Measurements from ENCODE around the gene CD81.
"Not testable (repeated sequence)": the region's sequence is repeated elsewhere in the genome, so short reads cannot be mapped to it uniquely, and the experiment has no call there.

CD81 gene
- total RNA-seq, result 113 to 124 reads per million in 2 experiments

GRCh38 chr11:2376751-2377451 is at the start of gene CD81:
Gene CD81, plus strand, starts transcription at chr11:2377310. Its CDS starts 240 bp downstream, at chr11:2377550.
- peak; percentile 58 for DNase-seq (ENCODE audit: low read depth)

GRCh38 chr11:2328021-2328420 is 49.1 kb upstream of the CD81 start:
- DNase-seq (ENCODE audit: low read depth), result no peak

- DNase-seq (ENCODE audit: low read depth), result no peak
Observed at GRCh38 chr11:2328656-2329354, 48.3 kb upstream of the CD81 start.

GRCh38 chr11:2329551-2329950 is 47.6 kb upstream of the CD81 start:
- DNase-seq (ENCODE audit: low read depth), result no peak

- DNase-seq (ENCODE audit: low read depth), result no peak
Observed at GRCh38 chr11:2330696-2331095, 46.4 kb upstream of the CD81 start.

GRCh38 chr11:2331404-2331803 is 45.7 kb upstream of the CD81 start:
- DNase-seq (ENCODE audit: low read depth), result no peak

- DNase-seq (ENCODE audit: low read depth), result not testable (repeated sequence)
Observed at GRCh38 chr11:2332569-2332968, 44.5 kb upstream of the CD81 start.

- DNase-seq (ENCODE audit: low read depth), result not testable (repeated sequence)
Observed at GRCh38 chr11:2333486-2334205, 43.5 kb upstream of the CD81 start.

GRCh38 chr11:2335286-2335685 is 41.8 kb upstream of the CD81 start:
- DNase-seq (ENCODE audit: low read depth), result not testable (repeated sequence)

GRCh38 chr11:2338760-2339159 is 38.4 kb upstream of the CD81 start:
- DNase-seq (ENCODE audit: low read depth), result not testable (repeated sequence)

- no peak for DNase-seq (ENCODE audit: low read depth)
Observed at GRCh38 chr11:2342557-2342956, 34.6 kb upstream of the CD81 start.

- no peak for DNase-seq (ENCODE audit: low read depth)
Observed at GRCh38 chr11:2342981-2343380, 34.1 kb upstream of the CD81 start.

- DNase-seq (ENCODE audit: low read depth), result no peak
Observed at GRCh38 chr11:2343502-2343901, 33.6 kb upstream of the CD81 start.

- no peak for DNase-seq (ENCODE audit: low read depth)
Observed at GRCh38 chr11:2345050-2345449, 32.1 kb upstream of the CD81 start.

GRCh38 chr11:2346014-2346413 is 31.1 kb upstream of the CD81 start:
- DNase-seq (ENCODE audit: low read depth), result no peak

- DNase-seq (ENCODE audit: low read depth), result no peak
Observed at GRCh38 chr11:2346586-2347307, 30.4 kb upstream of the CD81 start.

GRCh38 chr11:2347308-2347830 is 29.7 kb upstream of the CD81 start:
- DNase-seq (ENCODE audit: low read depth), result no peak

- no peak for DNase-seq (ENCODE audit: low read depth)
Observed at GRCh38 chr11:2348986-2349385, 28.1 kb upstream of the CD81 start.

- no peak for DNase-seq (ENCODE audit: low read depth)
Observed at GRCh38 chr11:2351701-2352100, 25.4 kb upstream of the CD81 start.

- no peak for DNase-seq (ENCODE audit: low read depth)
Observed at GRCh38 chr11:2352420-2352819, 24.7 kb upstream of the CD81 start.

- DNase-seq (ENCODE audit: low read depth), result no peak
Observed at GRCh38 chr11:2355000-2355644, 22.0 kb upstream of the CD81 start.

Measured in T follicular helper cell (primary cell).